GM19351 (cell line): ENCODE data around the gene CFAP77.

Experiments used
- ATAC-seq: cut with Tn5 transposase; IDR thresholded peaks from one replicate; pipeline ENCODE4 v1.9.1; 2021; ENCODE audit warnings: mild to moderate bottlenecking, moderate library complexity; ENCODE audit not compliant: unreplicated experiment

The CFAP77 gene

DNA sequence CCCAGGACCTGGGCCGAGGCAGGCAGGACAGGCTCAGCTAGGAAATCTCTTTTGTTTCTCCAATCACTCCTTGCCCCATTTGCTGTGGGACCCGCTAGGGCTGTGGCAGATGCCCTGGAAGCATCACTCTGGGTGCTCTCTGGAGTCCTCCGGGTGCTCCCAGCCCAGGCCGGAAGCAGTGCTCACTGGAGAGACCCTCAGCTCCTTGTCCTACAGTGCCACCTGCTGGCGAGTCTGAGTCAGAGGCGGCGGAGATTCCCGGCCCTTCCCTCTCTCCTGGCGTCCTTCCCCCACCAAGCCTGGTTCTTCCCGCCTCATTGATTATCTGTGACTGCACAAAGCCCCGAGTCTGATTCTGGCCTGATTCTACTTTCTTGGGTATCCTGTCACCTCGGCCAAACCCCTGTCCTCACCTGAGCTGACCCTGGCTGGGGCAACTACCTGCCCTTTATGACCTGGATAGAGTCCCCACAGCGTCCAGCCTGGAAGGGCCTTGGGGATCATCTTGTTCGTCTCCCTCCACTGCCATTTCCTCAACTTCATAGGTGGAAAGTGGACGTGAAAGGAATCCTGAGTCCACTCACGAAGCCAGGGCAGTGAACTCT is 165.1 kb downstream of the CFAP77 start:
- no peak for ATAC-seq

DNA sequence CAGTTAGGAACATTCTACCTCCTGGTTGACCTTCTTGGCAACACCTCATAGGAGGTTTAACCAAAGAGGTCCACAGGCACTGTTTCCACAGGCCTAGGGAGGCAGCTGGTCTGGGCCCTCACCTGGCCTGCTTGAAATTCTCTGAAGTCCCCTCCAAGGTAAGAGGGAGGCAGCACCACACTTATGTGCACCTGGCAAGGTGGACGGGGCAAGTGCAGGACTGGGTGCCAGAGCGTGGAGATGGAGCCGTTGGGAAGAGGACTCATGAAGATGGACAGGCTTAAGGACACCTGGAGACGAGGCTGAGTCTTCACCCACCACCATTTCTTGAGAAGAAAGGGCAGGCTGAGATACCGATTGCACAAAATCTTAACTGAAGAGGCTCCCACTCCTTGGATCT is 165.8 kb downstream of the CFAP77 start:
- ATAC-seq: no peak

DNA sequence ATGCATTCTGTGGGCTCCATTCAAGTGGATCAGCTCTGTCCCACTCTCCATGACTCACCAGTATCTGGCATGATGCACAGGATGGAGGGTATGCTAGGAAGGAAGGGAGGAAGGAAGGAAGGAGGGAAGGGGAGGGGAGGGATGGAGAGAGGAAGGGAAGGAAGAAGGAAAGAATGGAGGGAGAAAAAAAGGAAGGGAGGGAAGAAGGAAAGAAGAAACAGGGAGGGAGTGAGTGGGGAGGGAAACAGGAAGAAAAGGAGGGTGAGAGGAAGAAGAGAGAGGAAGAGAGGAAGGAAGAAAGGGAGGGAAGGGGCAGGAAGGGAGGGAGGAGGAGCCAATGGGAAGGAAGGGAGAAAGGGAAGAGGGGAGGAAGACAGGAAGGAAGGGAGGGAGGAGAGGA is 167.1 kb downstream of the CFAP77 start:
- ATAC-seq: no peak

DNA sequence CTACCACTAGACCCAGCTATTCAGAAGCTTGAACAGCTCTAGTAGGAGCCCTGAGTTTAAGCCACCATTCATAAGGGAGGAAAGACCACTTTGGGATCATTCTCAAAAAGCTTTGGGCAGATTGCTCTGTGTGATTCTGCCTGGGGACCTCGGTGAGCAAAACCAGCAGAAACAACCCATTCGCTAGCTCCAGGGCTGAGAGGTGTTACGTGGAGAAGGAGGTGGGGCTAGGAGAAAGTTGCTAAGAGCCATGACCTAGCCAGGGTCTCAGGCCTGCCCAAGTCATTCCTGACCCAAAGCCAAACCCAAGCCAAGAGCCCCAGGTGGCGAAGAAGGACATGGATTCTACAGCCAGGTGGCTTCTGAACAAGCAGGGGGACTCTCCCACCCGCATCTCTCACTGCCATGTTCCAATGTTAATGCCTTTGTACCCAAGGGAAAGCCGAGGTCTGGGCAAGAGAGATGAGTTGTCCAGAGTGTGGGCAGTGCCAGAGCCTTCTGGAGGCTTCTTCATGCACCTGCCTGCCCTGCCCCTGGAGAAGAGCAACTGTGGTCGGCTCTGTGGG is 168.4 kb downstream of the CFAP77 start:
- no peak for ATAC-seq

GRCh38 chr9:132579427-132579798 is 169.4 kb downstream of the CFAP77 start:
- no peak for ATAC-seq

- ATAC-seq: no peak
These were observed 172.3 kb downstream of the CFAP77 start, which contains the start of gene BARHL1 for GRCh38 chr9:132582276-132582785. BARHL1 (plus strand) TSS chr9:132582606; CDS start chr9:132582798, 192 bp downstream.

GRCh38 chr9:132582786-132583583 is 173.0 kb downstream of the CFAP77 start:
- no peak for ATAC-seq

- no peak for ATAC-seq
These were observed 173.7 kb downstream of the CFAP77 start for GRCh38 chr9:132583584-132584304.

- ATAC-seq: no peak
These were observed 174.9 kb downstream of the CFAP77 start for GRCh38 chr9:132584601-132585560.

DNA sequence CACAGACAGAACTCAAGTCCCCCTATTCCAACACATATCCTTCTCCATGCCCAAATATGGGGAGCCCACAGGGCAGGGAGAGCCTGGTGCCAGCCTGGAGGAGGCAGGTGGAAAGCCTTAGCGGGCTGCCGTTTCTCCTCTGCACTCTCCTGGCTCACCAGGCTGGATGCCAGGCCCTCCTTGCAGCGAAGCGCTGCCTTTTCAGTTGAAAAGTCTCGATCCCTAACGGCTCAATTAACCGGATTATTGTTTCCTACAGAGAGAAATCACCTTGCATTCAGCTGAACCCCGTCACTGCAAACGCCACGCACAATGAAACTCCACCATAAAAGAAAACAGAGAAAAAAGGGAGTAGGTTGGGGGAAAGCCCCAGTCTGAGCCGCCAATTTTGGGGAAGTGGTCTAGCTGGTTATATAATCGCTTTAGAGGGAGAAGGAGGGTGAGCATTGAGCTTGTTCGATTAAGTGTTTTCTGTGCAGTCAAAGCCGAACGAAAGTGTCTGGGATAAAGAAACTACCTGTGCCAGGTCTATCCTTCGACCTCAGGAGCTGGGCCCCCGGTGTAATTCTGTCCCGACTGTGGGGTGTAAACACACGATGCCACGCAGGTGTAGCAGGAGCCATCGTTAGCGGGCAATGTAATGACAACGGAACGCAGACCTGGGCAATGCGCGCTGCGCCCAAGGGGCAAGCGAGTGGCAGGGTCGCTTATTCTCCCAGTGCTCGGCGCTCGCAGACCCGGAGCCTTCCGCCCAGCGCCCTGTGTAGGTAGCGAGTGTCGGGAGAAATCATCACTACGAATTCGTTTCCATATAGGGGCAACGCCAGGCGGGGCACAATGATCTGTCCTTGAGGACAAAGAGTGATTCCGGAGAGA is 176.2 kb downstream of the CFAP77 start:
- no peak for ATAC-seq

DNA sequence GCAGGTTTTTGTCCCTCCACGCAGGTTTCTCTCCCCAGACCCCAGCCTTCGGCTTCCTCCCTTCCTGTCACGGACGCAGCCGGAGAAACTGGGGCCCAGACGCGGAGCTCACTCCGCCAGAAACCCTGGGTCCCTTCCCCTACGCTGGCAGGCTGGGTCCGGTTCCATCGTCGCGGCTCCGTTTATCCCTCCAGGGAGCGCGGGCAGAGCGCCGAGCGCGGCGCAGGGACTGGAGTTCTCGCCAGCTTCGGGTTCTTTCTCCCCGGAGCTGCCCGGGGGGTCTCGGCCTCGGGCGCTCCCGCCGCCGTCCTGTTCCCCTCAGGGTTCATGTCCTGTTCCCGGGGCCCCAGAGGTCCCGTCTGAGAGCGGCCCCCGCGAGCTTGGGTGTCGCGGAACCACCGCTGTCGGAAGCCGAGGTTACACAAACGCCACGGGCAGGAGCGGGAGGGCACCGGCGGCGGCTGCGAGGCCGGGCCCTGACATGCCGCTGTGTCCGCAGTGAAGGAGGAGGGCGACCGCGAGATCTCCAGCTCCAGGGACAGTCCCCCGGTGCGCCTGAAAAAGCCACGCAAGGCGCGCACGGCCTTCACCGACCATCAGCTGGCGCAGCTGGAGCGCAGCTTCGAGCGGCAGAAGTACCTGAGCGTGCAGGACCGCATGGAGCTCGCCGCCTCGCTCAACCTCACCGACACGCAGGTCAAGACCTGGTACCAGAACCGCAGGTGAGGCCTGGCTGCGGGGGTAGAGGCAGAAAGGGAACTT is 177.0 kb downstream of the CFAP77 start:
- ATAC-seq: no peak

DNA sequence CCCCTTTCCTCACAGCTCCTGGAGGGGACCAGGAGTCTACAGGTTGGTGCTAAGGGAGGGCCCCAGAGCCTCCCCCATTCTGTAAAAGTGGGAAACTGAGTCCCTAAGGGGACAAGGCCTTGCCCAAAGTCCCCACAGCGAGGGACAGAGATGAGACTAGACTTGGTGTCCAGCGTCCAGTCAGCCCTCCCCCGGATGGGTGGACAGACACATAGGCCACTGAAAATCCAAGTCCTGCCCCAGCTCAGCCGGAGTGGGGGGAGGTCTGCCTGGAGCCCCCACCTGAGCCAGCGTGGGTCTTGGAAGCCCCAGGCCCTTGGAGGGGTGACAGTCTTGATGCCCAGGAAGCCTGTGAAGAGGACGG is 177.6 kb downstream of the CFAP77 start:
- ATAC-seq: no peak

DNA sequence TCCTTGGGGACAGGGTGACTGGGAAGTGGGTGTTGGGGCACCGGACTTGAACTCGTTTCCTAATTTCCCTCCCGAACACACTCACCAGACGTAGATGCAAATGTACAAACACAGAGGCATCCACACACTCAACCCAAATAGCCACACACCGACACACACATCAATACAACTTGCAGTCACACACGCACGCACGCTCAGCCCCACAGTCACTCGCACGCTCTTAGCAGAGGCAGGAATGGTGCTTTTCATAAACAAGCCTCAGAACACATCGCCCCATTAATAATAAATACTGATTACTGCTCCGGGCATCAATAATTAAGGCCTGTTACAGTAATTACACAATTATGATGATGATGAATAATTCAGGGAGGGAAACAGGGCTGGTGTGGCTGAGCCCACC is 178.1 kb downstream of the CFAP77 start:
- ATAC-seq: no peak

DNA sequence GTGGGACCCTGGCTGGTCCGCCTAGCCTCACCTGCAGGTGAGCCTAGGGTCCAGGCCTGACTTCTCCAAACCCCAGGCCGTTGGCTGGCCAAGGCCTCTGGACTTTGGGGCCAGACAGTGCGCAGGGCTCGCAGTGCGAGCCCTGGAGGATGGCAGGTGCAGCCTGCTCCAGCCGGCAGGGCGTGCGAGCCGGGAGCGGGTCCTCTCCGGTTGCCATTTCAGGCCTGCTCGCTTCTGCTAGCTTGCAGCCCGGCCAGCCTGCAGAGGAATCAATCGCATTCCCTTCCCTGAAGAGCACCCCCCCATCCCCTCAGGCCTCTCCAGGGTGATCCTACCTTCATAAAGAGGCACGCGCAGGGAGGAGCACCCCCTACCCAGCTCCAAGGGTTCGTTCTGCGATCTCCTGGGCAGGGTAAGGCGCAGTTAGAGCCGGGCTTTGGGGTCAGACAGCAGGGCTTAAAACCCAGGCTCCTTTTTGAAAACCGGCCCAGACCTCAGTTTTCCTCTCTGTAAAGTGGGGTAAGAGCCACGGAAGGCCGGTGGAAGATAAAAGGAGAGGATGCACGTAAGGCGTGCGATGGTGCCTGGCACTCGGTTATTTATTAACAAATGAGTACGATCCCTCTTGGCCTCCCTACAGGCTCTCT is 178.6 kb downstream of the CFAP77 start:
- ATAC-seq: no peak

DNA sequence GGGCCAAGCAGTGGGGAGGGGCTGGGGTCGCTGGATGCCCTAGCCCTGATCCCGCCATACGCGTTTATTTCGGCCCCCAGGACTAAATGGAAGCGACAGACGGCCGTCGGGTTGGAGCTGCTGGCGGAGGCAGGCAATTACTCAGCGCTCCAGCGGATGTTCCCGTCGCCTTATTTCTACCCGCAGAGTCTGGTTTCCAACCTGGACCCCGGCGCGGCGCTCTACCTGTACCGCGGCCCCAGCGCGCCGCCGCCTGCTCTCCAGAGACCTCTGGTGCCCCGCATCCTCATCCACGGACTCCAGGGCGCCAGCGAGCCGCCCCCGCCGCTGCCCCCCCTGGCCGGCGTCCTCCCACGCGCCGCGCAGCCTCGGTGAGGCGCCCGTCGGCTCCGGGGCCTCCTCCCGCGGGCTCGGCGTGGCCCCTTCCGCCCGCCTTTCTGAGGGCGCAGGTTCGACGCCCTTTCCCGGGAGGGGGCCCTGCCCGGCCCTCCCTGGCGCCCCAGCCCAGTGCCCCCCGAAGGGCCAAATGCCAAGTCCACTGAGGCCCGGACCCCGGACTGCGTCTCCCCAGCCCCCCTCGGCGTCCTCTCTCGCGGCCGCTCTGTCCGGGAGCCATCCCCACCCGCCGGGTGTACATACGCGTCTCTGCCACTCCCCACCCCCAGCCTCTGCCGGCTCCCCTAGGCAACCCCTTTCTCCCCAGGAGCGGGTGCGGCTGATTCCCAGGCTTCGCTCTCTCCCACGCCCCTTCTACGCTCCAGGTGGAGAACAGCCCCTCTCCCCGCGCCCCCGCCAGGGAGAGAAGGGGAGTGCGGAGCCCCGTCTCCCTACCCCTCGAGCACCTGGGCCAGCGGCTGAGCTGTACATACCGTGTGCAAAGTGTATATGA is 179.4 kb downstream of the CFAP77 start:
- no peak for ATAC-seq

DNA sequence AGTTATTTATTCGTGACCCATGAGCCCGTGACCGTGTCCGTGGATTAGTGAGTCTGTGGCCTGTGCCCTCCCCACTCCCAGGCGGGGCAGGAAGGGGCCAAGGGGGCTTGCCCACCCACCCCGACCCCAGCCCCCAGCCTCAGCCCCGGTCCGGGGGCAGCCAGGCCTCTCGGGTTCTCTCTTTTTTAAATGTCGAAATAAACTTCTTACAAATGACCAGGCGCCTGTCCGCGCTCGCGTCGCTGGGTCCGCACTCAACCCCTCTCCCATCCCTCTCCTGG is 180.0 kb downstream of the CFAP77 start:
- no peak for ATAC-seq
